Measurements from ENCODE around the gene OOSP1.
"Not testable (repeated sequence)": the region's sequence is repeated elsewhere in the genome, so short reads cannot be mapped to it uniquely, and the experiment has no call there.

Gene OOSP1

GRCh38 chr11:59967677-59968394, 29.6 kb downstream of the OOSP1 start:
- H3K4me3 Mint-ChIP-seq = no peak overlapping the region
- no peak overlapping the region for H3K27ac Mint-ChIP-seq
- DNase-seq (no peak), ATAC-seq (replicated peaks) (no peak)
- H3K36me3 Mint-ChIP-seq (ENCODE audit: insufficient read depth) = no peaks in the 10 kb centered on the region
- peaks cover 14 to 17% of the 10 kb centered on the region in 2 donors for H3K27me3 Mint-ChIP-seq
- no peaks in the 10 kb centered on the region for H3K9me3 Mint-ChIP-seq
- no peaks in the 10 kb centered on the region for H3K4me1 Mint-ChIP-seq (ENCODE audit: low read depth in 2 of 2)

GRCh38 chr11:59968395-59968783, 30.2 kb downstream of the OOSP1 start:
- no peak overlapping the region for H3K4me3 Mint-ChIP-seq
- no peaks in the 10 kb centered on the region for H3K9me3 Mint-ChIP-seq
- H3K27ac Mint-ChIP-seq = no peak overlapping the region
- no peak for ATAC-seq (replicated peaks)
- no peak for DNase-seq
- no peaks in the 10 kb centered on the region for H3K36me3 Mint-ChIP-seq (ENCODE audit: insufficient read depth)
- no peaks in the 10 kb centered on the region for H3K4me1 Mint-ChIP-seq (ENCODE audit: low read depth in 2 of 2)
- H3K27me3 Mint-ChIP-seq = peaks cover 16 to 21% of the 10 kb centered on the region in 2 donors

- H3K9me3 Mint-ChIP-seq = no peaks in the 10 kb centered on the region
- no peak overlapping the region for H3K4me3 Mint-ChIP-seq
- peaks cover 10 to 18% of the 10 kb centered on the region in 2 donors for H3K27me3 Mint-ChIP-seq
- H3K27ac Mint-ChIP-seq = no peak overlapping the region
- DNase-seq (no peak), ATAC-seq (replicated peaks) (no peak)
- no peaks in the 10 kb centered on the region for H3K4me1 Mint-ChIP-seq (ENCODE audit: low read depth in 2 of 2)
- no peaks in the 10 kb centered on the region for H3K36me3 Mint-ChIP-seq (ENCODE audit: insufficient read depth)
Measured at GRCh38 chr11:59973097-59973496, 34.9 kb downstream of the OOSP1 start.

- Mint-ChIP-seq H3K27me3 (peaks cover 19 to 22% of the 10 kb centered on the region in 2 donors), H3K4me1 (ENCODE audit: low read depth in 2 of 2) (no peaks in the 10 kb centered on the region), H3K27ac (no peak overlapping the region), H3K36me3 (ENCODE audit: insufficient read depth) (no peaks in the 10 kb centered on the region), H3K4me3 (no peak overlapping the region), H3K9me3 (no peaks in the 10 kb centered on the region)
- no peak for ATAC-seq (replicated peaks)
- DNase-seq = no peak
Measured at GRCh38 chr11:59981106-59981770, 43.0 kb downstream of the OOSP1 start.

GRCh38 chr11:59982037-59982436, 43.8 kb downstream of the OOSP1 start:
- not testable (repeated sequence) for ATAC-seq (replicated peaks); H3K27ac Mint-ChIP-seq; H3K36me3 Mint-ChIP-seq (ENCODE audit: insufficient read depth); H3K9me3 Mint-ChIP-seq; DNase-seq; H3K4me1 Mint-ChIP-seq (ENCODE audit: low read depth in 2 of 2); H3K4me3 Mint-ChIP-seq
- H3K27me3 Mint-ChIP-seq = peaks cover 19 to 22% of the 10 kb centered on the region in 2 donors

GRCh38 chr11:59983212-59983611, 45.0 kb downstream of the OOSP1 start:
- H3K4me3 Mint-ChIP-seq = no peak overlapping the region
- ATAC-seq (replicated peaks) (no peak), DNase-seq (no peak)
- H3K27ac Mint-ChIP-seq = no peak overlapping the region
- H3K36me3 Mint-ChIP-seq (ENCODE audit: insufficient read depth) = no peaks in the 10 kb centered on the region
- no peaks in the 10 kb centered on the region for H3K4me1 Mint-ChIP-seq (ENCODE audit: low read depth in 2 of 2)
- H3K27me3 Mint-ChIP-seq = peaks cover 19 to 22% of the 10 kb centered on the region in 2 donors
- H3K9me3 Mint-ChIP-seq = no peaks in the 10 kb centered on the region

- Mint-ChIP-seq H3K4me1 (ENCODE audit: low read depth in 2 of 2) (no peaks in the 10 kb centered on the region), H3K4me3 (no peak overlapping the region), H3K36me3 (ENCODE audit: insufficient read depth) (no peaks in the 10 kb centered on the region), H3K27ac (no peak overlapping the region), H3K9me3 (peaks cover 0 to 6% of the 10 kb centered on the region in 2 donors), H3K27me3 (peaks cover 11 to 20% of the 10 kb centered on the region in 2 donors)
- ATAC-seq (replicated peaks) (no peak), DNase-seq (no peak)
Measured at GRCh38 chr11:59984368-59984767, 46.1 kb downstream of the OOSP1 start.

GRCh38 chr11:59990421-59990820, 52.2 kb downstream of the OOSP1 start:
- H3K9me3 Mint-ChIP-seq = peaks cover 3 to 16% of the 10 kb centered on the region in 2 donors
- H3K27me3 Mint-ChIP-seq = peaks cover 19 to 33% of the 10 kb centered on the region in 2 donors
- H3K36me3 Mint-ChIP-seq (ENCODE audit: insufficient read depth) = no peaks in the 10 kb centered on the region

GRCh38 chr11:59992425-59992824, 54.2 kb downstream of the OOSP1 start:
- DNase-seq = no peak

More at GRCh38 chr11:59990421-59990820, 52.2 kb downstream of the OOSP1 start:
- H3K4me3 Mint-ChIP-seq = no peak overlapping the region
- H3K4me1 Mint-ChIP-seq (ENCODE audit: low read depth in 2 of 2) = no peaks in the 10 kb centered on the region
- no peak for ATAC-seq (replicated peaks)
- no peak for DNase-seq
- H3K27ac Mint-ChIP-seq = no peak overlapping the region

GRCh38 chr11:59997800-59998199, 59.6 kb downstream of the OOSP1 start:
- H3K4me1 Mint-ChIP-seq (ENCODE audit: low read depth in 2 of 2) = no peaks in the 10 kb centered on the region
- H3K4me3 Mint-ChIP-seq = no peak overlapping the region
- peaks cover 16 to 60% of the 10 kb centered on the region in 2 donors for H3K27me3 Mint-ChIP-seq
- no peaks in the 10 kb centered on the region for H3K36me3 Mint-ChIP-seq (ENCODE audit: insufficient read depth)
- DNase-seq = no peak
- no peak for ATAC-seq (replicated peaks)
- H3K27ac Mint-ChIP-seq = no peak overlapping the region
- H3K9me3 Mint-ChIP-seq = no peaks in the 10 kb centered on the region

More at GRCh38 chr11:59992425-59992824, 54.2 kb downstream of the OOSP1 start:
- Mint-ChIP-seq H3K4me3 (no peak overlapping the region), H3K9me3 (peaks cover 3 to 16% of the 10 kb centered on the region in 2 donors), H3K4me1 (ENCODE audit: low read depth in 2 of 2) (no peaks in the 10 kb centered on the region), H3K27me3 (peaks cover 19 to 40% of the 10 kb centered on the region in 2 donors), H3K36me3 (ENCODE audit: insufficient read depth) (no peaks in the 10 kb centered on the region), H3K27ac (no peak overlapping the region)
- no peak for ATAC-seq (replicated peaks)

- H3K4me3 Mint-ChIP-seq = no peak overlapping the region
- H3K27me3 Mint-ChIP-seq = peaks cover 16 to 50% of the 10 kb centered on the region in 2 donors
- H3K4me1 Mint-ChIP-seq (ENCODE audit: low read depth in 2 of 2) = no peaks in the 10 kb centered on the region
- H3K36me3 Mint-ChIP-seq (ENCODE audit: insufficient read depth) = no peaks in the 10 kb centered on the region
- ATAC-seq (replicated peaks) (no peak), DNase-seq (no peak)
- no peak overlapping the region for H3K27ac Mint-ChIP-seq
- H3K9me3 Mint-ChIP-seq = peaks cover 0 to 1% of the 10 kb centered on the region in 2 donors
Measured at GRCh38 chr11:59999691-60000090, 61.5 kb downstream of the OOSP1 start.

GRCh38 chr11:60003729-60004128, 65.5 kb downstream of the OOSP1 start:
- H3K27ac Mint-ChIP-seq = no peak overlapping the region

GRCh38 chr11:60005360-60005759, 67.1 kb downstream of the OOSP1 start:
- DNase-seq = no peak
- H3K4me3 Mint-ChIP-seq = no peak overlapping the region
- ATAC-seq (replicated peaks) = no peak
- no peaks in the 10 kb centered on the region for H3K4me1 Mint-ChIP-seq (ENCODE audit: low read depth in 2 of 2)
- H3K27ac Mint-ChIP-seq = no peak overlapping the region
- H3K36me3 Mint-ChIP-seq (ENCODE audit: insufficient read depth) = no peaks in the 10 kb centered on the region
- H3K9me3 Mint-ChIP-seq = peaks cover 0 to 1% of the 10 kb centered on the region in 2 donors
- peaks cover 24 to 31% of the 10 kb centered on the region in 2 donors for H3K27me3 Mint-ChIP-seq

More at GRCh38 chr11:60003729-60004128, 65.5 kb downstream of the OOSP1 start:
- DNase-seq (no peak), ATAC-seq (replicated peaks) (no peak)
- peaks cover 20 to 29% of the 10 kb centered on the region in 2 donors for H3K27me3 Mint-ChIP-seq
- no peak overlapping the region for H3K4me3 Mint-ChIP-seq
- peaks cover 0 to 1% of the 10 kb centered on the region in 2 donors for H3K9me3 Mint-ChIP-seq
- no peaks in the 10 kb centered on the region for H3K4me1 Mint-ChIP-seq (ENCODE audit: low read depth in 2 of 2)
- no peaks in the 10 kb centered on the region for H3K36me3 Mint-ChIP-seq (ENCODE audit: insufficient read depth)

Data from effector memory CD8-positive, alpha-beta T cell (primary cell).